HG02973 (cell line): ENCODE measurements around the gene CSN2.

ENCODE experiments used
- ATAC-seq: cut with Tn5 transposase; IDR thresholded peaks from one replicate; pipeline ENCODE4 v1.9.1; 2021; ENCODE audit warnings: moderate library complexity; ENCODE audit not compliant: unreplicated experiment

CSN2 gene

GRCh38 chr4:69907151-69907550 is 58.4 kb downstream of the CSN2 start:
- no peak for ATAC-seq
